Kidney (tissue), 14 donors: Measurements from ENCODE around the gene EPHB3. TPM values are rescaled to one million over a fixed set of nuclear protein-coding genes. Genes with fewer than 3 reads are reported as not detected.
A peak's percentile ranks its signal among the peaks of the same experiment; 100 is the strongest.

ENCODE experiments used
- DNase-seq, 5 donors: peaks; one replicate each; pipeline ENCODE4 v3.0.0-alpha.2; 2013 to 2020
- FAIRE-seq: peaks from 2 replicates; lab custom pipeline; 2012; peaks lifted over from hg19 to GRCh38; lab: Jason Lieb, UNC
- H3K27ac ChIP-seq, 2 donors: one replicate each; pipeline ENCODE4 v1.7.0; 2013; ENCODE audit warnings: low read depth in 2 of 2, low read length in 2 of 2, inconsistent platforms in 1 of 2
- H3K27me3 ChIP-seq: one replicate; pipeline ENCODE4 v1.7.1; 2013; ENCODE audit warnings: low read length, inconsistent platforms; ENCODE audit not compliant: control insufficient read depth, insufficient read depth
- H3K36me3 ChIP-seq, 3 donors: one replicate each; pipeline versions ENCODE4 v1.7.0 to v1.7.1; 2013; ENCODE audit warnings: low read length in 3 of 3, control low read depth in 1 of 3, inconsistent platforms in 1 of 3; ENCODE audit not compliant: insufficient read depth in 3 of 3, control insufficient read depth in 2 of 3
- H3K4me1 ChIP-seq, 3 donors: one replicate each; pipeline versions ENCODE4 v1.7.0 to v1.7.1; 2013; ENCODE audit warnings: low read length in 3 of 3, inconsistent platforms in 1 of 3, low read depth in 1 of 3; ENCODE audit not compliant: control insufficient read depth in 2 of 3, insufficient read depth in 2 of 3
- H3K4me3 ChIP-seq, 3 donors: one replicate each; pipeline versions ENCODE4 v1.7.0 to v1.8.1; 2013; ENCODE audit warnings: low read length in 3 of 3, control low read depth in 1 of 3, inconsistent platforms in 1 of 3
- H3K9ac ChIP-seq, 3 donors: one replicate each; pipeline versions ENCODE4 v1.7.0 to v1.7.1; 2013; ENCODE audit warnings: low read length in 3 of 3, control low read depth in 1 of 3, inconsistent platforms in 1 of 3
- H3K9me3 ChIP-seq, 3 donors: one replicate each; pipeline versions ENCODE4 v1.7.0 to v1.7.1; 2013; ENCODE audit warnings: low read length in 3 of 3, control low read depth in 1 of 3, inconsistent platforms in 1 of 3; ENCODE audit not compliant: control insufficient read depth in 2 of 3, insufficient read depth in 1 of 3
- intact Hi-C: fragments of 100-400 bp; cut with DNase I; formaldehyde crosslinking; loops from one replicate; pipeline ENCODE4 v1.11.1; 2022
- polyA plus RNA-seq: library from polyadenylated mRNA; stranded (reverse); fragments of 350-450 nt; fragmentation: Illumina TruSeq; extraction: RNeasy Lipid Tissue Mini Kit (QIAGEN cat#74804); gene quantifications from one replicate; pipeline ENCODE4 v1.2.3, GENCODE V29; 2014; ENCODE audit warnings: low read depth, low replicate concordance; ENCODE audit not compliant: insufficient read depth
- total RNA-seq: library from RNA; stranded (reverse); fragmentation: NEBNext Ultra II Directional; extraction: Animal tissue kit (Norgen Biotek cat#: 25700); gene quantifications from one replicate; pipeline ENCODE4 v1.2.1, GENCODE V29; 2021
- TF ChIP-seq, protein P1 (sequence below): IDR thresholded peaks from 3 replicates; pipeline ENCODE4 v1.5.1; 2012; ENCODE audit warnings: mild to moderate bottlenecking, moderate library complexity, borderline replicate concordance; ENCODE audit not compliant: insufficient read depth; ENCODE audit errors: extremely low read depth
- donor health status: control.
- donor health status: control.
- donor health status: control.
- donor health status: control.
- donor health status: control.
- donor health status: DM: yes; HTN: yes; CAD: no.
- donor health status: Normal renal cell carcinoma (clear cell type).

EPHB3 gene
- total and polyA plus RNA-seq, 2 donors from 2014 or later, result 1.4 to 3.8 TPM

DNA sequence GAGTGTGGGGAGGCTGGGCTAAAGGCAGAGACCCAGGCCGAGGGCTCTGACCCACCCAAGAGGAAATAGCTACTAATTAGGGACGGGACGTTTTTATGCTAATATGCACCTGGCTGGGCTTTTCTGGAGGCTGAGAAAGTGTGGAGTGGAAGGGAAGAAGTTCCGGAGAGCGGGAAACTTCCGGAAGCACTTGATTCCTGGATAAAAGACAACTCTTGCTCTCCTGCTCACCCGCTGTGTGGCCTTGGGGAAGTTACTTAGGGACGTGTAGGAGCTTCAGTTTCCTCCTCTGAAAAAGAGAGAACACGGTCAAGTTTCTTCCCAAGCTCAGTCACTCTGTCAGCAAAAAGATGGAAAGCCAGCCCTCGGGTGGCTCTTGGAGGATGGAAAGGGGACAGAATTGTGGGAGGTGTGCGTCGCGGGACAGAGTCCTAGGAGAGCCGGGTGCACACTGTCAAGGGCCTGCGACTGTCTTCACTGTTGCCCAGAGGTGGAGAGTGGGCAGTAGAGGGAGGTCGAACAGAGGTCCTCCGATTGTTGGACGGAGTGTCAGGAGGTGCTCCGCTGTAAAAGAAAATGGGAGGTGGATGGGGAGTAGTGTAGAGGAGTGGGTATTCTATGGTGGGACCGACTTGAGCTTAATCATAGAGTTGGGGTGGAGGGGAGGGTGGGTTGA lies 43.2 kb downstream of the EPHB3 start:
- no peak overlapping the region for H3K9ac ChIP-seq
- no peak overlapping the region for H3K27ac ChIP-seq
- TF ChIP-seq, protein P1, sequence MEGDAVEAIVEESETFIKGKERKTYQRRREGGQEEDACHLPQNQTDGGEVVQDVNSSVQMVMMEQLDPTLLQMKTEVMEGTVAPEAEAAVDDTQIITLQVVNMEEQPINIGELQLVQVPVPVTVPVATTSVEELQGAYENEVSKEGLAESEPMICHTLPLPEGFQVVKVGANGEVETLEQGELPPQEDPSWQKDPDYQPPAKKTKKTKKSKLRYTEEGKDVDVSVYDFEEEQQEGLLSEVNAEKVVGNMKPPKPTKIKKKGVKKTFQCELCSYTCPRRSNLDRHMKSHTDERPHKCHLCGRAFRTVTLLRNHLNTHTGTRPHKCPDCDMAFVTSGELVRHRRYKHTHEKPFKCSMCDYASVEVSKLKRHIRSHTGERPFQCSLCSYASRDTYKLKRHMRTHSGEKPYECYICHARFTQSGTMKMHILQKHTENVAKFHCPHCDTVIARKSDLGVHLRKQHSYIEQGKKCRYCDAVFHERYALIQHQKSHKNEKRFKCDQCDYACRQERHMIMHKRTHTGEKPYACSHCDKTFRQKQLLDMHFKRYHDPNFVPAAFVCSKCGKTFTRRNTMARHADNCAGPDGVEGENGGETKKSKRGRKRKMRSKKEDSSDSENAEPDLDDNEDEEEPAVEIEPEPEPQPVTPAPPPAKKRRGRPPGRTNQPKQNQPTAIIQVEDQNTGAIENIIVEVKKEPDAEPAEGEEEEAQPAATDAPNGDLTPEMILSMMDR, result no peak
- H3K4me3 ChIP-seq, result peak overlapping the region in 2 of 3 donors; percentile 24 to 43
- DNase-seq, result peak in 3 of 5 donors; percentile 61 to 80 (median 78)
- H3K9me3 ChIP-seq, result no peaks in the 10 kb centered on the region
- intact Hi-C loops, result no loop called here
- peaks cover 0 to 10% (median 0%) of the 10 kb centered on the region in 3 donors for H3K4me1 ChIP-seq
- no peaks in the 10 kb centered on the region for H3K27me3 ChIP-seq
- no peak for FAIRE-seq
- H3K36me3 ChIP-seq, result no peaks in the 10 kb centered on the region

DNA sequence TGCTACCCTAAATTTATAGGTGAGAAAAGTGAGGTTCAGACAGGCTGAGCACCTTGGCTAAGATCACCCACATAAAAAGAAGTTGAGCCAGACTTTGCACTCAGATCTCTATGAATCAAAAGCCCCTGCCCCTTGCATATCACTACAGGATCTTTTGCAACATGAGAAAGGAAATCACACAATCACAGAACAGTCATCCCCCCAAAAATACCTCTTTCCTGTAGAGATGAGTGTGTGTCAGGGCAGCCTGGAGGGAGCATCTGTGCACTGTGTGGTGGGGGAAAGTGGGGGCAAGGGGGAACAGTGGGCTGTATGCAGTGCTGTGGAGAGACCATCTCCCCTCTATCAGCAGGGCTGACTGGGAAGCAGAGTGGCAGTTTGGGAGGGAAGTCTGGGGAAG lies 46.6 kb downstream of the EPHB3 start:
- DNase-seq (no peak), FAIRE-seq (no peak)
- peaks cover 0 to 10% (median 0%) of the 10 kb centered on the region in 3 donors for H3K4me1 ChIP-seq
- no peak overlapping the region for H3K9ac ChIP-seq
- no peak overlapping the region for H3K4me3 ChIP-seq
- no peak overlapping the region for H3K27ac ChIP-seq
- H3K36me3 ChIP-seq, result no peaks in the 10 kb centered on the region
- no peaks in the 10 kb centered on the region for H3K9me3 ChIP-seq
- TF ChIP-seq, protein P1, result no peak
- no peaks in the 10 kb centered on the region for H3K27me3 ChIP-seq
- intact Hi-C loops, result no loop called here

DNA sequence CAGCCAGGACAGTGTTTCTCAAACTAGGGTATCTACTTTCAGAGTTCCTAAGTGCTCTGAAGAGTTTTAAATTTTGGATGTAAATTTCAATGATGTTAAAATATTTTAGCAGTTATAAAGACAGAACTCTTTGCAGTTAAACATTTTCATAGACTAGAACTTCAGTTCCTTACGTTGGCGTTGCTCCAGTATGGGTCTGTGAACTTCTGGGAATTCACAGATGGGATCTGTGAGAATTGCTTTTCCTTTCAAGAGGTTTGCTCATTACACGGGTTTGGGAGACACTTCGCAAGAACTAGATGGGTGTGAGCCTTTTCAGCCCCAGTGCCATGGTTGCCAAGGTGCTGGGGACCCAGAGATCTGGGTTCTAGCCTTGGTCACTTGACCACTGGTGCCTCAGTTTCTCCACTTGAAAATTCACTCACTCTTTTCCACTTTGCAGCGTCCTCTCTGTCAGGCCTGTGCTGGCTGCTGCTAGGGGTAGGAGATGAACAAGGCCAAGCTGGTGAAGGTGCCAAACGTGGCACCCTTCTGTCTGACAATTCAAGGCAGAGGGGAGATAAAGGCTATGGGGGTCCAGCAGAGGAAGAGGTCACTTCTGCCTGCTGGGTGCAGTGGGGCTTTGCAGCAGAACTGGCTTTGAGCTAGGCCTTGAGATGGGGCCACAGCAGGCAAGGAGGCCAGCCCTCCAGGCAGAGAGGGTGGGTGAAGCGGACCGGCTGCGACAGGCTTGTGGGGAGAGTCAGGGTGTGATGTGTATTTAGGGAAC lies 48.1 kb downstream of the EPHB3 start:
- no peak for DNase-seq
- H3K9ac ChIP-seq, result no peak overlapping the region
- no peaks in the 10 kb centered on the region for H3K36me3 ChIP-seq
- intact Hi-C loops, result no loop called here
- H3K9me3 ChIP-seq, result no peaks in the 10 kb centered on the region
- TF ChIP-seq, protein P1, result no peak
- no peak overlapping the region for H3K4me3 ChIP-seq
- H3K27ac ChIP-seq, result no peak overlapping the region
- FAIRE-seq, result no peak
- H3K27me3 ChIP-seq, result no peaks in the 10 kb centered on the region
- peaks cover 0 to 3% (median 0%) of the 10 kb centered on the region in 3 donors for H3K4me1 ChIP-seq
